Neural cell (in vitro differentiated cells): Measurements from ENCODE around the gene CSTF2. TPM values are rescaled to one million over a fixed set of nuclear protein-coding genes. Genes with fewer than 3 reads are reported as not detected.

Experiments used
- H2AFZ ChIP-seq: fragments of 200-600, 300-800 bp; sonication (generic), shearing (Covaris generic); 2 replicates; pipeline ENCODE4 v1.6.0; 2014; ENCODE audit warnings: low read depth, mild to moderate bottlenecking, antibody characterized with exemption, low read length, moderate library complexity
- H3F3A ChIP-seq: fragments of 200-600 bp; shearing (Covaris generic); 2 replicates; pipeline ENCODE4 v1.6.1; 2016; ENCODE audit warnings: mild to moderate bottlenecking, moderate library complexity, mixed read lengths, antibody characterized with exemption, low read length; ENCODE audit not compliant: insufficient read depth, poor library complexity, severe bottlenecking
- H3K27ac ChIP-seq: fragments of 200-600, 300-800 bp; sonication (generic), shearing (Covaris generic); 2 replicates; pipeline ENCODE4 v1.5.1; 2014; ENCODE audit warnings: mild to moderate bottlenecking, low read length, moderate library complexity
- H3K27me3 ChIP-seq: fragments of 300-800, 200-600 bp; sonication (generic), shearing (Covaris generic); 2 replicates; pipeline ENCODE4 v1.6.0; 2014; ENCODE audit warnings: mild to moderate bottlenecking, low read depth, low read length, moderate library complexity; ENCODE audit not compliant: insufficient read depth
- H3K36me3 ChIP-seq: fragments of 300-800, 200-600 bp; sonication (generic), shearing (Covaris generic); 2 replicates; pipeline ENCODE4 v1.5.1; 2014; ENCODE audit warnings: mild to moderate bottlenecking, antibody characterized with exemption, low read length, moderate library complexity; ENCODE audit not compliant: insufficient read depth
- H3K4me2 ChIP-seq: fragments of 300-800, 200-600 bp; sonication (generic), shearing (Covaris generic); 2 replicates; pipeline ENCODE4 v1.6.0; 2014; ENCODE audit warnings: mild to moderate bottlenecking, low read length
- H3K4me3 ChIP-seq: fragments of 300-800, 200-600 bp; sonication (generic), shearing (Covaris generic); 2 replicates; pipeline ENCODE4 v1.5.1; 2014; ENCODE audit warnings: mild to moderate bottlenecking, low read length, moderate library complexity
- H3K79me2 ChIP-seq: fragments of 200-600 bp; shearing (Covaris generic); replicated peaks from 2 replicates; pipeline ENCODE4 v1.6.0; 2014; ENCODE audit warnings: mild to moderate bottlenecking, low read length, moderate library complexity; ENCODE audit not compliant: insufficient read depth
- H3K9ac ChIP-seq: fragments of 300-800, 200-600 bp; sonication (generic), shearing (Covaris generic); 2 replicates; pipeline ENCODE4 v1.6.1; 2016; ENCODE audit warnings: mild to moderate bottlenecking, low read length, mixed read lengths
- H3K9me2 ChIP-seq: fragments of 200-600 bp; shearing (Covaris generic); 2 replicates; pipeline ENCODE4 v1.6.1; 2016; ENCODE audit warnings: mild to moderate bottlenecking, low read length, mixed read lengths; ENCODE audit not compliant: insufficient read depth
- H3K9me3 ChIP-seq: fragments of 200-600, 300-800 bp; sonication (generic), shearing (Covaris generic); 2 replicates; pipeline ENCODE4 v1.6.1; 2016; ENCODE audit warnings: mild to moderate bottlenecking, mixed run types, low read length, moderate library complexity, mixed read lengths
- H4K20me1 ChIP-seq: fragments of 200-600 bp; shearing (Covaris generic); 2 replicates; pipeline ENCODE4 v1.6.1; 2016; ENCODE audit warnings: mild to moderate bottlenecking, mixed run types; ENCODE audit not compliant: insufficient read depth
- EP300 ChIP-seq: fragments of 450-650 bp; conservative IDR thresholded peaks from 2 replicates; pipeline ENCODE4 v1.6.1; 2014; ENCODE audit warnings: antibody characterized with exemption, mild to moderate bottlenecking, moderate library complexity; ENCODE audit not compliant: poor library complexity, severe bottlenecking
- EZH2 ChIP-seq: fragments of 200-600, 300-800 bp; shearing (Covaris generic), sonication (generic); IDR thresholded peaks from 2 replicates; pipeline ENCODE4 v1.6.1; 2014; ENCODE audit warnings: antibody characterized with exemption, low read length, borderline replicate concordance, mild to moderate bottlenecking; ENCODE audit not compliant: insufficient read depth, poor library complexity, severe bottlenecking
- MXI1 ChIP-seq: fragments of 450-650 bp; conservative IDR thresholded peaks from 2 replicates; pipeline ENCODE4 v1.6.1; 2014; ENCODE audit warnings: antibody characterized with exemption, mild to moderate bottlenecking; ENCODE audit not compliant: poor library complexity, severe bottlenecking
- POLR2AphosphoS5 ChIP-seq: IDR thresholded peaks from 2 replicates; pipeline ENCODE4 v1.6.1; 2012
- RAD21 ChIP-seq: fragments of 450-650 bp; conservative IDR thresholded peaks from 2 replicates; pipeline ENCODE4 v1.6.1; 2014; ENCODE audit warnings: antibody characterized with exemption, mild to moderate bottlenecking, moderate library complexity
- SMC3 ChIP-seq: fragments of 450-650 bp; conservative IDR thresholded peaks from 2 replicates; pipeline ENCODE4 v1.6.1; 2014; ENCODE audit warnings: antibody characterized with exemption, mild to moderate bottlenecking, moderate library complexity; ENCODE audit not compliant: poor library complexity
- TAF1 ChIP-seq: IDR thresholded peaks from 2 replicates; pipeline ENCODE4 v1.6.1; 2012; ENCODE audit warnings: low read depth
- polyA plus RNA-seq: library from polyadenylated mRNA; depleted of rRNA; stranded (reverse); fragments of >200 nt; gene quantifications from 2 replicates; pipeline ENCODE4 v1.2.3, GENCODE V29; 2014
- TF ChIP-seq, protein P1 (sequence below): fragments of 450-650 bp; IDR thresholded peaks from 2 replicates; pipeline ENCODE4 v1.5.1; 2014; ENCODE audit warnings: antibody characterized with exemption, mild to moderate bottlenecking, moderate library complexity; ENCODE audit not compliant: poor library complexity, severe bottlenecking
- TF ChIP-seq, protein P2 (sequence below): IDR thresholded peaks from 2 replicates; pipeline ENCODE4 v1.6.1; 2012; ENCODE audit warnings: borderline replicate concordance

The CSTF2 gene
- polyA plus RNA-seq, 1 donor from 2014 or later = 19.2 TPM

DNA sequence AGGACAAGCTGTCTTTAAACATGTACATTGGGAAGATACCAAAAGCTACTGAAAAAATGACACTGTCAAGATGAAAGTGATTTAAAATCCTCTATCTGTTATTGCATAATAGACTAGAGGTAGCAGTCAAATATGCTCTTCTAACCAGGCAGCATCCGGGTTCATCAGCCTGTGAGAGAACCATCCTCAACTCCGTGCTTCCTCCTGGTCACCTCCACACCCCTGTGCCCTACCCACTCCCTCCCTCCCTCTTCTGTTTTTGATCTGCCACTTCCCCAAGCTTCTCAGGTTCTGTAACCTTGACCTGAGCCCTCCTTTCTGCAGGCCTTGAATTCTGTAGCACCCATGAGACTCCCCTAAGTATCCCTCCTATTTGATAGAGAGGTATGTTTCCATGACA, 48.1 kb downstream of the CSTF2 start:
- H3K27me3 ChIP-seq = no peaks in the 10 kb centered on the region
- H3K36me3 ChIP-seq = no peaks in the 10 kb centered on the region
- no peak for TF ChIP-seq RAD21
- no peak for TF ChIP-seq MXI1
- TF ChIP-seq SMC3 = no peak
- TF ChIP-seq, protein P1, sequence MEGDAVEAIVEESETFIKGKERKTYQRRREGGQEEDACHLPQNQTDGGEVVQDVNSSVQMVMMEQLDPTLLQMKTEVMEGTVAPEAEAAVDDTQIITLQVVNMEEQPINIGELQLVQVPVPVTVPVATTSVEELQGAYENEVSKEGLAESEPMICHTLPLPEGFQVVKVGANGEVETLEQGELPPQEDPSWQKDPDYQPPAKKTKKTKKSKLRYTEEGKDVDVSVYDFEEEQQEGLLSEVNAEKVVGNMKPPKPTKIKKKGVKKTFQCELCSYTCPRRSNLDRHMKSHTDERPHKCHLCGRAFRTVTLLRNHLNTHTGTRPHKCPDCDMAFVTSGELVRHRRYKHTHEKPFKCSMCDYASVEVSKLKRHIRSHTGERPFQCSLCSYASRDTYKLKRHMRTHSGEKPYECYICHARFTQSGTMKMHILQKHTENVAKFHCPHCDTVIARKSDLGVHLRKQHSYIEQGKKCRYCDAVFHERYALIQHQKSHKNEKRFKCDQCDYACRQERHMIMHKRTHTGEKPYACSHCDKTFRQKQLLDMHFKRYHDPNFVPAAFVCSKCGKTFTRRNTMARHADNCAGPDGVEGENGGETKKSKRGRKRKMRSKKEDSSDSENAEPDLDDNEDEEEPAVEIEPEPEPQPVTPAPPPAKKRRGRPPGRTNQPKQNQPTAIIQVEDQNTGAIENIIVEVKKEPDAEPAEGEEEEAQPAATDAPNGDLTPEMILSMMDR = no peak
- no peak for TF ChIP-seq EP300
- no peak for TF ChIP-seq EZH2
- TF ChIP-seq POLR2AphosphoS5 = no peak
- TF ChIP-seq TAF1 = no peak
- TF ChIP-seq, protein P2, sequence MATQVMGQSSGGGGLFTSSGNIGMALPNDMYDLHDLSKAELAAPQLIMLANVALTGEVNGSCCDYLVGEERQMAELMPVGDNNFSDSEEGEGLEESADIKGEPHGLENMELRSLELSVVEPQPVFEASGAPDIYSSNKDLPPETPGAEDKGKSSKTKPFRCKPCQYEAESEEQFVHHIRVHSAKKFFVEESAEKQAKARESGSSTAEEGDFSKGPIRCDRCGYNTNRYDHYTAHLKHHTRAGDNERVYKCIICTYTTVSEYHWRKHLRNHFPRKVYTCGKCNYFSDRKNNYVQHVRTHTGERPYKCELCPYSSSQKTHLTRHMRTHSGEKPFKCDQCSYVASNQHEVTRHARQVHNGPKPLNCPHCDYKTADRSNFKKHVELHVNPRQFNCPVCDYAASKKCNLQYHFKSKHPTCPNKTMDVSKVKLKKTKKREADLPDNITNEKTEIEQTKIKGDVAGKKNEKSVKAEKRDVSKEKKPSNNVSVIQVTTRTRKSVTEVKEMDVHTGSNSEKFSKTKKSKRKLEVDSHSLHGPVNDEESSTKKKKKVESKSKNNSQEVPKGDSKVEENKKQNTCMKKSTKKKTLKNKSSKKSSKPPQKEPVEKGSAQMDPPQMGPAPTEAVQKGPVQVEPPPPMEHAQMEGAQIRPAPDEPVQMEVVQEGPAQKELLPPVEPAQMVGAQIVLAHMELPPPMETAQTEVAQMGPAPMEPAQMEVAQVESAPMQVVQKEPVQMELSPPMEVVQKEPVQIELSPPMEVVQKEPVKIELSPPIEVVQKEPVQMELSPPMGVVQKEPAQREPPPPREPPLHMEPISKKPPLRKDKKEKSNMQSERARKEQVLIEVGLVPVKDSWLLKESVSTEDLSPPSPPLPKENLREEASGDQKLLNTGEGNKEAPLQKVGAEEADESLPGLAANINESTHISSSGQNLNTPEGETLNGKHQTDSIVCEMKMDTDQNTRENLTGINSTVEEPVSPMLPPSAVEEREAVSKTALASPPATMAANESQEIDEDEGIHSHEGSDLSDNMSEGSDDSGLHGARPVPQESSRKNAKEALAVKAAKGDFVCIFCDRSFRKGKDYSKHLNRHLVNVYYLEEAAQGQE = no peak
- no peak overlapping the region for H2AFZ ChIP-seq
- no peaks in the 10 kb centered on the region for H4K20me1 ChIP-seq
- no peaks in the 10 kb centered on the region for H3K9me3 ChIP-seq
- no peak overlapping the region for H3K4me3 ChIP-seq
- H3K9ac ChIP-seq = no peak overlapping the region
- H3F3A ChIP-seq = no peaks in the 10 kb centered on the region
- no peak overlapping the region for H3K27ac ChIP-seq
- no peaks in the 10 kb centered on the region for H3K9me2 ChIP-seq
- H3K79me2 ChIP-seq = no peaks in the 10 kb centered on the region
- H3K4me2 ChIP-seq = no peak overlapping the region

DNA sequence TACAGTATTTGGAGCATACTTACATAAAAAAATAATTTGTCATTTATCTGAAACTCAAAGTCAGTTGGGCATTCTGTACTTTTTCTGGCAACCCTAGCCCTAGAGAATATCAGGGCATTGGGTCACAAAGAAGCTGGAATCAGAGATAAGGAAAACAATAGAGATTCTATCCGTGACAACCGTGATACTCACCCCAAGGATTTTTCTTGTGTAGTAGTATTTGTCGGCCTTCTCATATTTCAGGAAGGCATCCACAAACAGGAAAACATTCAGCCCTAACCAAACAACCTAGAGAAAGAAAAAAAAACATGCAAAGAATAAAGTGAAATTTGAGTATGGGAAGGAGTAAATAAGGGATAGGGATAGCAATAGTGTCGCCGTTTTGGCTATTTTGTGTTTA, 50.3 kb downstream of the CSTF2 start:
- Histone ChIP-seq H2AFZ (no peak overlapping the region), H3K9me3 (no peaks in the 10 kb centered on the region), H3K27me3 (no peaks in the 10 kb centered on the region), H3K9ac (no peak overlapping the region), H3K79me2 (no peaks in the 10 kb centered on the region), H3F3A (no peaks in the 10 kb centered on the region), H3K9me2 (no peaks in the 10 kb centered on the region), H3K36me3 (no peaks in the 10 kb centered on the region), H3K4me3 (no peak overlapping the region), H4K20me1 (no peaks in the 10 kb centered on the region), H3K4me2 (no peak overlapping the region), H3K27ac (no peak overlapping the region)
- TF ChIP-seq EZH2 (no peak), TAF1 (no peak), SMC3 (no peak), EP300 (no peak), POLR2AphosphoS5 (no peak), MXI1 (no peak), RAD21 (no peak)
- TF ChIP-seq, protein P1 = no peak
- TF ChIP-seq, protein P2 = no peak
